Measurements from ENCODE around the gene PSMB7. TPM values are rescaled to one million over a fixed set of nuclear protein-coding genes. Genes with fewer than 3 reads are reported as not detected.

The PSMB7 gene
- total and polyA plus RNA-seq, 2 of the 13 experiments (the other 11 are each of a cell fraction or from before 2014, with no cell fraction given) = 259 to 291 TPM

- TF ChIP-seq HNRNPK (IDR thresholded peaks at IDR 0.05; ENCODE audit: low read depth, low read length, poor library complexity, severe bottlenecking) (no peak), ZNF407 (CRISPR knock-in tag; IDR thresholded peaks at IDR 0.05; ENCODE audit: not compliant biosample characterization) (no peak), ZNF547 (CRISPR knock-in tag; IDR thresholded peaks at IDR 0.05) (0 out of 2 replicates have a peak, but pooled peaks have one; percentile 26), ZNF282 (IDR thresholded peaks at IDR 0.05; ENCODE audit: partially characterized antibody) (no peak), PHF8 (CRISPR knock-in tag; IDR thresholded peaks at IDR 0.05) (peak; percentile 40; the same call in 1 of the 2 replicates), NONO (IDR thresholded peaks at IDR 0.05) (no peak), NONO (CRISPR knock-in tag; conservative IDR thresholded peaks at IDR 0.05) (peak; percentile 61), NFIB (CRISPR knock-in tag; IDR thresholded peaks at IDR 0.05; ENCODE audit: borderline replicate concordance) (no peak), LCORL (IDR thresholded peaks at IDR 0.05) (peak; percentile 53; the same call in 1 of the 2 replicates), LCORL (CRISPR knock-in tag; IDR thresholded peaks at IDR 0.05) (peak; percentile 70; the same call in 1 of the 2 replicates), HCFC1 (IDR thresholded peaks at IDR 0.05; ENCODE audit: low read depth, low read length) (no peak), SRSF1 (optimal IDR thresholded peaks at IDR 0.05; ENCODE audit: low read depth, low read length) (no peak), KDM1A (CRISPR knock-in tag; IDR thresholded peaks at IDR 0.05) (no peak), ESRRA (CRISPR knock-in tag; IDR thresholded peaks at IDR 0.05; ENCODE audit: low read depth) (peak; percentile 87), NFKBIZ (CRISPR knock-in tag; IDR thresholded peaks at IDR 0.05) (peak; percentile 94), ZNF292 (CRISPR knock-in tag; IDR thresholded peaks at IDR 0.05; ENCODE audit: borderline replicate concordance, low read depth) (peak; percentile 86), CC2D1A (CRISPR knock-in tag; IDR thresholded peaks at IDR 0.05) (no peak), ZFX (CRISPR knock-in tag; IDR thresholded peaks at IDR 0.05; ENCODE audit: low read depth) (peak; percentile 68), IKZF5 (CRISPR knock-in tag; IDR thresholded peaks at IDR 0.05) (peak; percentile 67), NAIF1 (CRISPR knock-in tag; IDR thresholded peaks at IDR 0.05; ENCODE audit: borderline replicate concordance) (no peak), ZSCAN21 (CRISPR knock-in tag; IDR thresholded peaks at IDR 0.05; ENCODE audit: borderline replicate concordance) (no peak)
Observed at GRCh38 chr9:124386201-124386600, 29.0 kb downstream of the PSMB7 start (continued).
